ENCODE measurements around the gene ITGAV.

DNA sequence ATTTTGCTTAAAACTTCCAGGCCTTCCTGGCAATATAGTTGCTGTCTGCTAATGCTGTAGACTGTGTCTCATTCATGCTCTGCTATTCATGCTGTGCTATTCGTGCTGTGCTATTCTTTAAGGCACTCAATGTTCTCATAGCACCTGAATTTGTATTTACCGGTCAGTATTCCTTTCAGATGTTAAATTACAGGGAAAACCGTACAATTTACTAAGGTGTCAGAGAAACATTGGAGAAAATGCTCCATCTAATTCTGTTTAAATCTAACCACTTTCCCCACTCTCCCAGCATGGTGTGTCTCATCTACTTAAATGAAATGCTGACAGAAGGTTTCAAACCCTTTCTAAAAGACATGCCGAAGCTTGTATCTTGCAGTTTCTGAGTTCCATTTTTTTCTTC lies 129.0 kb downstream of the ITGAV start:
- TF ChIP-seq, protein P1, sequence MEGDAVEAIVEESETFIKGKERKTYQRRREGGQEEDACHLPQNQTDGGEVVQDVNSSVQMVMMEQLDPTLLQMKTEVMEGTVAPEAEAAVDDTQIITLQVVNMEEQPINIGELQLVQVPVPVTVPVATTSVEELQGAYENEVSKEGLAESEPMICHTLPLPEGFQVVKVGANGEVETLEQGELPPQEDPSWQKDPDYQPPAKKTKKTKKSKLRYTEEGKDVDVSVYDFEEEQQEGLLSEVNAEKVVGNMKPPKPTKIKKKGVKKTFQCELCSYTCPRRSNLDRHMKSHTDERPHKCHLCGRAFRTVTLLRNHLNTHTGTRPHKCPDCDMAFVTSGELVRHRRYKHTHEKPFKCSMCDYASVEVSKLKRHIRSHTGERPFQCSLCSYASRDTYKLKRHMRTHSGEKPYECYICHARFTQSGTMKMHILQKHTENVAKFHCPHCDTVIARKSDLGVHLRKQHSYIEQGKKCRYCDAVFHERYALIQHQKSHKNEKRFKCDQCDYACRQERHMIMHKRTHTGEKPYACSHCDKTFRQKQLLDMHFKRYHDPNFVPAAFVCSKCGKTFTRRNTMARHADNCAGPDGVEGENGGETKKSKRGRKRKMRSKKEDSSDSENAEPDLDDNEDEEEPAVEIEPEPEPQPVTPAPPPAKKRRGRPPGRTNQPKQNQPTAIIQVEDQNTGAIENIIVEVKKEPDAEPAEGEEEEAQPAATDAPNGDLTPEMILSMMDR (IDR thresholded peaks at IDR 0.05), result no peak
- TF ChIP-seq POLR2A (IDR thresholded peaks at IDR 0.05), result no peak

All from lower leg skin (tissue), 3 donors.